Neuronal stem cell (in vitro differentiated cells): ENCODE results near the gene KLF13.

Experiments used
- DNase-seq: peaks from one replicate; pipeline ENCODE4 v3.0.0-alpha.2; 2013; ENCODE audit warnings: low spot score
- H2AFZ ChIP-seq: one replicate; pipeline ENCODE4 v1.6.1; 2013; ENCODE audit warnings: mild to moderate bottlenecking, low read length, inconsistent platforms
- H2AK5ac ChIP-seq: 2 replicates; pipeline ENCODE4 v1.6.1; 2013; ENCODE audit warnings: low read depth, mild to moderate bottlenecking, inconsistent platforms, low read length, moderate library complexity, mixed read lengths
- H2BK120ac ChIP-seq: 2 replicates; pipeline ENCODE4 v1.6.1; 2013; ENCODE audit warnings: low read depth, mild to moderate bottlenecking, inconsistent platforms, low read length, moderate library complexity, mixed read lengths
- H2BK12ac ChIP-seq: one replicate; pipeline ENCODE4 v1.6.1; 2013; ENCODE audit warnings: low read length, inconsistent platforms
- H2BK15ac ChIP-seq: 2 replicates; pipeline ENCODE4 v1.6.1; 2013; ENCODE audit warnings: mild to moderate bottlenecking, low read length, inconsistent platforms, mixed read lengths
- H2BK5ac ChIP-seq: one replicate; pipeline ENCODE4 v1.6.1; 2013; ENCODE audit warnings: inconsistent platforms, mild to moderate bottlenecking, low read length, moderate library complexity
- H3K14ac ChIP-seq: one replicate; pipeline ENCODE4 v1.6.1; 2013; ENCODE audit warnings: low read length, inconsistent platforms
- H3K18ac ChIP-seq: 2 replicates; pipeline ENCODE4 v1.6.1; 2013; ENCODE audit warnings: low read length, inconsistent platforms
- H3K23ac ChIP-seq: 2 replicates; pipeline ENCODE4 v1.6.1; 2013; ENCODE audit warnings: low read depth, mild to moderate bottlenecking, mixed read lengths, low read length, inconsistent platforms; ENCODE audit not compliant: poor library complexity
- H3K27ac ChIP-seq: replicated peaks from 3 replicates; pipeline ENCODE4 v1.5.1; 2013; ENCODE audit warnings: low read length, inconsistent platforms
- H3K27me3 ChIP-seq, 3 experiments: 2 replicates each; pipeline ENCODE4 v1.6.1; 2013; ENCODE audit warnings: low read length in 3 of 3, mild to moderate bottlenecking in 2 of 3, inconsistent platforms in 1 of 3, low read depth in 1 of 3, mixed read lengths in 1 of 3, moderate library complexity in 1 of 3; ENCODE audit not compliant: control insufficient read depth in 3 of 3, insufficient read depth in 3 of 3
- H3K36me3 ChIP-seq, 2 donors: replicated peaks in 1 of 2; 2 replicates each; pipeline ENCODE4 v1.6.1; 2013; ENCODE audit warnings: low read length in 2 of 2; ENCODE audit not compliant: control insufficient read depth in 2 of 2, insufficient read depth in 2 of 2
- H3K4ac ChIP-seq: 2 replicates; pipeline ENCODE4 v1.6.1; 2013; ENCODE audit warnings: inconsistent platforms, mild to moderate bottlenecking, low read length, moderate library complexity
- H3K4me1 ChIP-seq, 2 donors: 1 replicate in 1 of 2; 2 replicates in 1 of 2; pipeline ENCODE4 v1.6.1; 2013; ENCODE audit warnings: low read length in 2 of 2, low read depth in 1 of 2; ENCODE audit not compliant: control insufficient read depth in 2 of 2, insufficient read depth in 1 of 2
- H3K4me2 ChIP-seq: one replicate; pipeline ENCODE4 v1.6.1; 2013; ENCODE audit warnings: mild to moderate bottlenecking, low read length, inconsistent platforms; ENCODE audit not compliant: insufficient read depth, poor library complexity, severe bottlenecking
- H3K4me3 ChIP-seq, 2 donors: 2 replicates each; pipeline ENCODE4 v1.5.1; 2013; ENCODE audit warnings: low read length in 2 of 2, mild to moderate bottlenecking in 2 of 2, inconsistent platforms in 1 of 2, moderate library complexity in 1 of 2
- H3K79me1 ChIP-seq: one replicate; pipeline ENCODE4 v1.6.1; 2013; ENCODE audit warnings: low read depth, mild to moderate bottlenecking, inconsistent platforms, low read length, moderate library complexity
- H3K9ac ChIP-seq: one replicate; pipeline ENCODE4 v1.6.1; 2013; ENCODE audit warnings: mild to moderate bottlenecking, low read depth, low read length, inconsistent platforms; ENCODE audit not compliant: poor library complexity
- H3K9me3 ChIP-seq, 2 donors: replicated peaks in 1 of 2; 2 replicates each; pipeline versions ENCODE3 to v1.6.1; 2013; ENCODE audit warnings: low read length in 2 of 2, mild to moderate bottlenecking in 2 of 2, inconsistent platforms in 1 of 2, low read depth in 1 of 2, mixed read lengths in 1 of 2, moderate library complexity in 1 of 2; ENCODE audit not compliant: control insufficient read depth in 2 of 2, insufficient read depth in 1 of 2
- H4K8ac ChIP-seq: one replicate; pipeline ENCODE4 v1.6.1; 2013; ENCODE audit warnings: low read depth, mild to moderate bottlenecking, inconsistent platforms, low read length, moderate library complexity
- H4K91ac ChIP-seq: one replicate; pipeline ENCODE4 v1.6.1; 2013; ENCODE audit warnings: low read length, low read depth, mild to moderate bottlenecking, inconsistent platforms; ENCODE audit not compliant: poor library complexity
- WGBS, 2 donors: extraction: QIAGEN DNeasy Blood & Tissue Kit; methylation state at CpG; one replicate each; pipeline ENCODE4 v1.1.7; 2013; ENCODE audit warnings: missing lambda C conversion rate in 2 of 2, mixed read lengths in 1 of 2; ENCODE audit not compliant: insufficient read length in 2 of 2, insufficient replicate concordance in 1 of 2; ENCODE audit errors: extremely low coverage in 2 of 2; 5-methylcytosine and 5-hydroxymethylcytosine counted together

KLF13 gene

GRCh38 chr15:31389576-31389975, 62.9 kb downstream of the KLF13 start:
- H3K79me1 ChIP-seq, result peaks cover 2% of the 10 kb centered on the region
- H3K27me3 ChIP-seq, result peaks cover 11 to 34% (median 25%) of the 10 kb centered on the region in 3 experiments
- no peak overlapping the region for H4K91ac ChIP-seq
- H2AK5ac ChIP-seq, result no peak overlapping the region
- H3K36me3 ChIP-seq, result no peaks in the 10 kb centered on the region
- no peak overlapping the region for H2BK120ac ChIP-seq
- H3K4me1 ChIP-seq, result peaks cover 3 to 5% of the 10 kb centered on the region in 2 donors
- no CpG with 5 or more reads among the region's 4 CpGs for WGBS, 2 donors
- H3K9me3 ChIP-seq, result peaks cover 3 to 13% of the 10 kb centered on the region in 2 donors
- H2BK15ac ChIP-seq, result no peak overlapping the region
- H2BK5ac ChIP-seq, result no peak overlapping the region
- no peak for DNase-seq
- no peak overlapping the region for H2BK12ac ChIP-seq
- H3K9ac ChIP-seq, result no peak overlapping the region
- H3K18ac ChIP-seq, result no peak overlapping the region
- no peak overlapping the region for H3K23ac ChIP-seq
- H3K4me3 ChIP-seq, result no peak overlapping the region
- no peak overlapping the region for H3K14ac ChIP-seq
- no peak overlapping the region for H3K27ac ChIP-seq
- H2AFZ ChIP-seq, result no peak overlapping the region
- no peak overlapping the region for H4K8ac ChIP-seq
- H3K4ac ChIP-seq, result no peak overlapping the region
- no peak overlapping the region for H3K4me2 ChIP-seq

- H3K18ac ChIP-seq, result no peak overlapping the region
- H3K27ac ChIP-seq, result no peak overlapping the region
- H3K4me3 ChIP-seq, result no peak overlapping the region
- peaks cover 2% of the 10 kb centered on the region for H3K79me1 ChIP-seq
- H2BK12ac ChIP-seq, result no peak overlapping the region
- no peak overlapping the region for H3K14ac ChIP-seq
- peaks cover 11 to 36% (median 25%) of the 10 kb centered on the region in 3 experiments for H3K27me3 ChIP-seq
- no CpG with 5 or more reads among the region's 3 CpGs for WGBS, 2 donors
- no peak overlapping the region for H2BK5ac ChIP-seq
- H3K4me1 ChIP-seq, result peaks cover 3 to 5% of the 10 kb centered on the region in 2 donors
- no peak overlapping the region for H2AK5ac ChIP-seq
- no peak overlapping the region for H2AFZ ChIP-seq
- no peak overlapping the region for H3K23ac ChIP-seq
- no peak overlapping the region for H4K8ac ChIP-seq
- H2BK15ac ChIP-seq, result no peak overlapping the region
- H3K4me2 ChIP-seq, result no peak overlapping the region
- no peak overlapping the region for H2BK120ac ChIP-seq
- no peaks in the 10 kb centered on the region for H3K36me3 ChIP-seq
- no peak overlapping the region for H4K91ac ChIP-seq
- no peak overlapping the region for H3K9ac ChIP-seq
- H3K9me3 ChIP-seq, result peaks cover 3 to 13% of the 10 kb centered on the region in 2 donors
- DNase-seq, result no peak
- no peak overlapping the region for H3K4ac ChIP-seq
Observed at GRCh38 chr15:31390029-31390428, 63.4 kb downstream of the KLF13 start.

- H2AK5ac ChIP-seq, result no peak overlapping the region
- H3K27ac ChIP-seq, result no peak overlapping the region
- no peak overlapping the region for H3K23ac ChIP-seq
- WGBS, 2 donors, result no CpG with 5 or more reads among the region's 6 CpGs
- no peak overlapping the region for H3K4me3 ChIP-seq
- H3K4me2 ChIP-seq, result no peak overlapping the region
- H3K4ac ChIP-seq, result no peak overlapping the region
- no peak overlapping the region for H4K8ac ChIP-seq
- no peak for DNase-seq
- peaks cover 11 to 42% (median 25%) of the 10 kb centered on the region in 3 experiments for H3K27me3 ChIP-seq
- no peak overlapping the region for H2BK12ac ChIP-seq
- H2BK5ac ChIP-seq, result no peak overlapping the region
- no peak overlapping the region for H2BK15ac ChIP-seq
- peaks cover 3 to 5% of the 10 kb centered on the region in 2 donors for H3K4me1 ChIP-seq
- peaks cover 3 to 13% of the 10 kb centered on the region in 2 donors for H3K9me3 ChIP-seq
- no peak overlapping the region for H4K91ac ChIP-seq
- H3K18ac ChIP-seq, result no peak overlapping the region
- H3K9ac ChIP-seq, result no peak overlapping the region
- no peaks in the 10 kb centered on the region for H3K36me3 ChIP-seq
- H2BK120ac ChIP-seq, result no peak overlapping the region
- no peak overlapping the region for H2AFZ ChIP-seq
- H3K79me1 ChIP-seq, result peaks cover 2% of the 10 kb centered on the region
- H3K14ac ChIP-seq, result no peak overlapping the region
Observed at GRCh38 chr15:31390777-31391486, 64.3 kb downstream of the KLF13 start.

DNA sequence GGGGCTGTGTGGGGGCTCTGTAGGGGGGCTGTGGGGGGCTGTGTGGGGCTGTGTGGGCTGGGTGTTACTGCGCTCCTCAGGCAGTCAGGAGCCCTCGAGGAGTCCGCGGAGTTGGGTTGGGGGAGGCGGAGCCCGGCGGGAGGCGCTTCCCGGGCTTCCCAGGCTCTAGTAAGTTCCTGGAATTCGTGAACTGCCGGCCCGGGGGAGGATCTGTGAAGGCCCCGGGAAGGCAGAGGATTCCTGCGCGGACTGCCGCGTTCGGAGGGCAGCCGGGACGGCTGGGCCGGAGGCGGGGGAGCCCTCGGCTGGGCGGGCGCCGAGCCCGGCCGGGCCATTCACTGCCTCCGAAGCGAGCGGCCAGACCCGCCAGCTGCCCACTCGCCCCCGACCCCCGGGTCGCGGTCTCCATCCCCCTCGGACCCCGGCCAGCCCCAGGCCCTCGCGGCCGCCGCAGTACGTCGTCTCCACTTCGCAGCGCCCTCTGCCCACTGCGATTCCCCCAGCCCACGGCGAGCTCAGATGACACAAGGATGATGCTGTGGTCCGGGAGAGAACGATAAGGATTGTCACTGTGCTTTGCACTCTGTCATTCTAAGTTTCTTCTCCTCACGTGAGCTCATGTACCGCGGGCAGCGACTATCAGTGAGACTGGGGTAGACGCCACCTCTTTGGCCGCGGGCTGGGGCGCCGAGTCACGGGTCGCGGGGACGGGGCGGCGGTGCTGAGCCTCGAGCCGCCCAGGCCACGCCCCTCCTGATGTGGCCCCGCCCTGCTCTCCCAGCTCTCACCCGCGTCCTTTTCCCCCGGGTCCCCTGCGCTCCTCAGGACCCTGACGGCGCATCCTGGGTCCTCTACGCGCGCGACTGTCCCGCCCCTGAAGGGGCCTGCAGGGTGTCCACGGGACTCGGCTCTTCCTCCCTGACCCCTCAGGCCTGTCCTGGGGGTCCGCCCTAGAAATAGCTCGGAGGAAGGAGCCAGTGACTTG, 65.3 kb downstream of the KLF13 start:
- H2BK120ac ChIP-seq, result no peak overlapping the region
- no peak overlapping the region for H4K8ac ChIP-seq
- H3K14ac ChIP-seq, result peak overlapping the region; percentile 82
- peaks cover 3 to 5% of the 10 kb centered on the region in 2 donors for H3K4me1 ChIP-seq
- peaks cover 11 to 45% (median 25%) of the 10 kb centered on the region in 3 experiments for H3K27me3 ChIP-seq
- H2AFZ ChIP-seq, result peak overlapping the region; percentile 95
- peak overlapping the region; percentile 97 for H3K18ac ChIP-seq
- peak overlapping the region; percentile 73 for H2BK12ac ChIP-seq
- no peak overlapping the region for H2BK15ac ChIP-seq
- H3K4me3 ChIP-seq, result peak overlapping the region; percentile 44 to 76
- H3K4me2 ChIP-seq, result peak overlapping the region; percentile 100
- no CpG with 5 or more reads among the region's 86 CpGs for WGBS, 2 donors
- H3K79me1 ChIP-seq, result peaks cover 2% of the 10 kb centered on the region
- peak; percentile 49 for DNase-seq
- peak overlapping the region; percentile 81 for H3K9ac ChIP-seq
- no peak overlapping the region for H3K4ac ChIP-seq
- peak overlapping the region; percentile 66 for H2BK5ac ChIP-seq
- no peak overlapping the region for H3K27ac ChIP-seq
- no peak overlapping the region for H2AK5ac ChIP-seq
- peaks cover 3 to 13% of the 10 kb centered on the region in 2 donors for H3K9me3 ChIP-seq
- no peaks in the 10 kb centered on the region for H3K36me3 ChIP-seq
- no peak overlapping the region for H4K91ac ChIP-seq
- H3K23ac ChIP-seq, result peak overlapping the region; percentile 91
